Gastroesophageal sphincter (tissue), 3 donors: Measurements from ENCODE around the gene AHRR.
"Not testable (repeated sequence)": the region's sequence is repeated elsewhere in the genome, so short reads cannot be mapped to it uniquely, and the experiment has no call there.

Experiments
- EP300 ChIP-seq: sonication (generic); formaldehyde crosslinking; IDR thresholded peaks from one replicate; pipeline ENCODE4 v1.6.1; 2017; ENCODE audit warnings: antibody characterized with exemption, mild to moderate bottlenecking
- POLR2A ChIP-seq, 2 donors: fragments of 450-650 bp; IDR thresholded peaks; one replicate each; pipeline ENCODE4 v1.6.1; 2017; ENCODE audit warnings: antibody characterized with exemption in 2 of 2, mild to moderate bottlenecking in 2 of 2, moderate library complexity in 1 of 2
- POLR2AphosphoS5 ChIP-seq: sonication (generic); formaldehyde crosslinking; IDR thresholded peaks from one replicate; pipeline ENCODE4 v1.6.1; 2017; ENCODE audit warnings: antibody characterized with exemption
- TF ChIP-seq, protein P1 (sequence below), 4 experiments: fragments of 200-600 bp in 2 of 4; fragments of 450-650 bp in 2 of 4; sonication (generic) in 1 of 4; IDR thresholded peaks; one replicate each; pipeline ENCODE4 v1.5.1; 2017 to 2019; ENCODE audit warnings: antibody characterized with exemption in 4 of 4, mild to moderate bottlenecking in 2 of 4, moderate library complexity in 2 of 4

DNA sequence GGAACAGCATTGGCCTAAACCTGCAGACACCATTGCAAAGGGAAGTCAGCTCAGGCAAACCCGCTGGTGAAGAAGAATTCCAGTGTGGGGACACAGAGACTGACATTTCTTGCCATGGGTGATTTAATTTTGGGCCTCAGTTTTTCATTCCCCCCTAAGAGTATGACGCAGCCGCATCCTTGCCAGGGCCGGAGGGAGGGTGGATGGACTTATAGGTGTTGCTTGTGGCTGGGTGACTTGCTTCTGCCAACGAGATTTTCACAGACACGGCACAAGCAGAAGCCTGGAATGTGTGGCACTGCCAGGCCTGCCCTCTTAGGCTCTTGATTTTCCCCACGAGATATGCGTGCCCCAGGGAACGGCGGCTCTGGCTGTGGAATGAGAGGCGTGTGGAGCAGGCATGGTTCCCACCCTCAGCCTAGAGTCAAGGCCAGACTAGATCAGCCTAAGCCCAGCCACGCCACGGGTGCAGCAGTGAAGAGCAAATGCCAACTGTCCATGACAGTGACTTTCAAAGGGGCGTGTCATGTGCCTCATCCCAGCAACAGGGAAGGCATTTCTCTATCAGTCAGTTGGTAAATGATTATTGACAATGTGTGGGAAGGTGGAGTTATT, 42.4 kb upstream of the AHRR start:
- TF ChIP-seq, protein P1, sequence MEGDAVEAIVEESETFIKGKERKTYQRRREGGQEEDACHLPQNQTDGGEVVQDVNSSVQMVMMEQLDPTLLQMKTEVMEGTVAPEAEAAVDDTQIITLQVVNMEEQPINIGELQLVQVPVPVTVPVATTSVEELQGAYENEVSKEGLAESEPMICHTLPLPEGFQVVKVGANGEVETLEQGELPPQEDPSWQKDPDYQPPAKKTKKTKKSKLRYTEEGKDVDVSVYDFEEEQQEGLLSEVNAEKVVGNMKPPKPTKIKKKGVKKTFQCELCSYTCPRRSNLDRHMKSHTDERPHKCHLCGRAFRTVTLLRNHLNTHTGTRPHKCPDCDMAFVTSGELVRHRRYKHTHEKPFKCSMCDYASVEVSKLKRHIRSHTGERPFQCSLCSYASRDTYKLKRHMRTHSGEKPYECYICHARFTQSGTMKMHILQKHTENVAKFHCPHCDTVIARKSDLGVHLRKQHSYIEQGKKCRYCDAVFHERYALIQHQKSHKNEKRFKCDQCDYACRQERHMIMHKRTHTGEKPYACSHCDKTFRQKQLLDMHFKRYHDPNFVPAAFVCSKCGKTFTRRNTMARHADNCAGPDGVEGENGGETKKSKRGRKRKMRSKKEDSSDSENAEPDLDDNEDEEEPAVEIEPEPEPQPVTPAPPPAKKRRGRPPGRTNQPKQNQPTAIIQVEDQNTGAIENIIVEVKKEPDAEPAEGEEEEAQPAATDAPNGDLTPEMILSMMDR (IDR thresholded peaks at IDR 0.05): not testable (repeated sequence)
- not testable (repeated sequence) for TF ChIP-seq POLR2A (IDR thresholded peaks at IDR 0.05); POLR2AphosphoS5; EP300
